GM23338 (cell line): ENCODE data around the gene CD44. TPM values are rescaled to one million over a fixed set of nuclear protein-coding genes. Genes with fewer than 3 reads are reported as not detected.

ENCODE experiments used
- ATAC-seq: fragments of 200-7000 bp; cut with Tn5 transposase; 3 replicates; pipeline ENCODE4 v1.9.1; 2020
- DNase-seq: peaks from one replicate; pipeline ENCODE4 v3.0.0-alpha.2; 2015; ENCODE audit warnings: low spot score
- H2AFZ ChIP-seq: fragments of 200-600 bp; sonication (generic); 2 replicates; pipeline ENCODE4 v1.8.0; 2016; ENCODE audit warnings: antibody characterized with exemption, mild to moderate bottlenecking, moderate library complexity
- H3F3A ChIP-seq: fragments of 200-600 bp; sonication (generic); replicated peaks from 2 replicates; pipeline ENCODE4 v1.8.0; 2017; ENCODE audit warnings: antibody characterized with exemption, mixed run types, low read depth
- H3K27ac ChIP-seq: fragments of 200-600 bp; sonication (generic); 2 replicates; pipeline ENCODE4 v1.6.1; 2016; ENCODE audit warnings: low read depth
- H3K27me3 ChIP-seq: fragments of 200-600 bp; sonication (generic); 2 replicates; pipeline ENCODE4 v1.8.0; 2016; ENCODE audit warnings: mild to moderate bottlenecking, mixed run types, moderate library complexity; ENCODE audit not compliant: insufficient read depth
- H3K36me3 ChIP-seq: fragments of 200-600 bp; sonication (generic); 2 replicates; pipeline ENCODE4 v1.8.0; 2016; ENCODE audit warnings: mild to moderate bottlenecking; ENCODE audit not compliant: insufficient read depth
- H3K4me1 ChIP-seq: fragments of 200-600 bp; sonication (generic); 2 replicates; pipeline ENCODE4 v1.8.0; 2016; ENCODE audit warnings: mild to moderate bottlenecking, moderate library complexity; ENCODE audit not compliant: insufficient read depth
- H3K4me2 ChIP-seq: fragments of 200-600 bp; sonication (generic); 2 replicates; pipeline ENCODE4 v1.7.1; 2017; ENCODE audit warnings: mixed run types
- H3K4me3 ChIP-seq: fragments of 200-600 bp; sonication (generic); 2 replicates; pipeline ENCODE4 v1.6.1; 2016; ENCODE audit warnings: mixed run types
- H3K79me2 ChIP-seq: fragments of 200-600 bp; sonication (generic); replicated peaks from 2 replicates; pipeline ENCODE4 v1.8.0; 2017; ENCODE audit warnings: mild to moderate bottlenecking; ENCODE audit not compliant: insufficient read depth
- H3K9me2 ChIP-seq: fragments of 200-600 bp; sonication (generic); 2 replicates; pipeline ENCODE4 v1.8.0; 2017; ENCODE audit not compliant: insufficient read depth
- H4K20me1 ChIP-seq: fragments of 200-600 bp; sonication (generic); replicated peaks from 2 replicates; pipeline ENCODE4 v1.8.0; 2017; ENCODE audit warnings: mild to moderate bottlenecking; ENCODE audit not compliant: insufficient read depth
- H3K27ac Mint-ChIP-seq: 2 replicates; pipeline ENCODE4 v1.8.0; 2020; ENCODE audit warnings: inconsistent platforms, mild to moderate bottlenecking, moderate library complexity, mixed read lengths
- H3K27me3 Mint-ChIP-seq: 3 replicates; pipeline ENCODE4 v1.8.0; 2022; ENCODE audit warnings: low read depth, mild to moderate bottlenecking, moderate library complexity, mixed read lengths, inconsistent platforms; ENCODE audit not compliant: insufficient read depth, poor library complexity
- H3K36me3 Mint-ChIP-seq: 3 replicates; pipeline ENCODE4 v1.8.0; 2021; ENCODE audit warnings: low read depth, mild to moderate bottlenecking, inconsistent platforms, moderate library complexity, mixed read lengths
- H3K4me1 Mint-ChIP-seq: 3 replicates; pipeline ENCODE4 v1.8.0; 2020; ENCODE audit warnings: mild to moderate bottlenecking, inconsistent platforms, mixed read lengths
- H3K4me3 Mint-ChIP-seq: 3 replicates; pipeline ENCODE4 v1.8.0; 2021; ENCODE audit warnings: moderate library complexity, mild to moderate bottlenecking, inconsistent platforms, mixed read lengths
- H3K9me3 Mint-ChIP-seq: 3 replicates; pipeline ENCODE4 v1.8.0; 2020; ENCODE audit warnings: moderate library complexity, mild to moderate bottlenecking, inconsistent platforms, mixed read lengths
- CREB1 ChIP-seq: fragments of 250-450 bp; sonication (Bioruptor Pico); IDR thresholded peaks from 2 replicates; pipeline ENCODE4 v1.5.0; 2020; ENCODE audit warnings: low read depth, mild to moderate bottlenecking, moderate library complexity
- CTCF ChIP-seq, 2 experiments: fragments of 200-600 bp in 1 of 2; sonication (generic) in 1 of 2; conservative IDR thresholded peaks; 2 replicates each; pipeline versions ENCODE4 v1.5.1 to v1.6.1; 2016 to 2017; ENCODE audit warnings: antibody characterized with exemption in 2 of 2, low read depth in 2 of 2, mild to moderate bottlenecking in 2 of 2, moderate library complexity in 1 of 2
- ETS1 ChIP-seq: IDR thresholded peaks from 2 replicates; pipeline ENCODE4 v1.6.1; 2016; ENCODE audit warnings: antibody characterized with exemption
- EZH2 ChIP-seq: fragments of 200-600 bp; sonication (generic); IDR thresholded peaks from one replicate; pipeline ENCODE4 v1.8.0; 2017; ENCODE audit warnings: antibody characterized with exemption, mild to moderate bottlenecking, low read depth; ENCODE audit not compliant: unreplicated experiment
- JUNB ChIP-seq: IDR thresholded peaks from one replicate; pipeline ENCODE4 v1.6.1; 2016; ENCODE audit warnings: antibody characterized with exemption; ENCODE audit not compliant: unreplicated experiment
- POLR2AphosphoS5 ChIP-seq: IDR thresholded peaks from 2 replicates; pipeline ENCODE4 v1.6.1; 2016; ENCODE audit warnings: antibody characterized with exemption, low read depth
- REST ChIP-seq: IDR thresholded peaks from one replicate; pipeline ENCODE4 v1.6.1; 2018; ENCODE audit warnings: antibody characterized with exemption; ENCODE audit not compliant: unreplicated experiment
- STAT1 ChIP-seq: IDR thresholded peaks from one replicate; pipeline ENCODE4 v1.6.1; 2016; ENCODE audit warnings: antibody characterized with exemption; ENCODE audit not compliant: unreplicated experiment
- ZNF114 ChIP-seq: fragments of 250-450 bp; sonication (Bioruptor Pico); IDR thresholded peaks from 2 replicates; pipeline ENCODE4 v1.5.0; 2020; ENCODE audit warnings: mild to moderate bottlenecking, moderate library complexity
- ZNF462 ChIP-seq: fragments of 250-450 bp; sonication (Bioruptor Pico); IDR thresholded peaks from 2 replicates; pipeline ENCODE4 v1.5.0; 2020; ENCODE audit warnings: mild to moderate bottlenecking, moderate library complexity
- polyA plus RNA-seq: library from polyadenylated mRNA; unstranded; fragments of >200 nt; fragmentation: Nextera tagmentation; extraction: Ambion mirVana; gene quantifications from 2 replicates; pipeline ENCODE4 v1.2.1, GENCODE V29; 2016
- total RNA-seq: library from RNA; depleted of rRNA; stranded (reverse); fragments of >200 nt; shearing (Covaris generic); gene quantifications from 2 replicates; pipeline ENCODE4 v1.2.3, GENCODE V29; 2014

Gene CD44
- total and polyA plus RNA-seq, 2 experiments from 2014 or later = 4.0 to 10.1 TPM

GRCh38 chr11:35134403-35135148 lies 4.4 kb upstream of the CD44 start (continued):
- TF ChIP-seq REST (no peak), EZH2 (no peak), JUNB (no peak), ETS1 (no peak)

GRCh38 chr11:35135222-35135621 lies 3.7 kb upstream of the CD44 start:
- Histone ChIP-seq H4K20me1 (peaks cover 4% of the 10 kb centered on the region; the same call in 1 of the 2 replicates), H3F3A (no peaks in the 10 kb centered on the region), H3K4me2 (no peak overlapping the region), H3K79me2 (no peaks in the 10 kb centered on the region), H3K4me3 (no peak overlapping the region), H3K9me2 (no peaks in the 10 kb centered on the region), H3K27me3 (peaks cover 44% of the 10 kb centered on the region), H3K27ac (no peak overlapping the region), H3K36me3 (no peaks in the 10 kb centered on the region), H3K4me1 (0 out of 2 replicates have a peak, but pooled peaks cover 15% of the 10 kb centered on the region), H2AFZ (no peak overlapping the region)
- H3K9me3 Mint-ChIP-seq = peaks cover 2% of the 10 kb centered on the region; the same call in 2 of the 3 replicates
- no peaks in the 10 kb centered on the region; the same call in 2 of the 3 replicates for H3K36me3 Mint-ChIP-seq
- peaks cover 26% of the 10 kb centered on the region for H3K27me3 Mint-ChIP-seq
- H3K4me3 Mint-ChIP-seq = no peak overlapping the region
- H3K27ac Mint-ChIP-seq = no peak overlapping the region
- H3K4me1 Mint-ChIP-seq = peaks cover 7% of the 10 kb centered on the region
- DNase-seq (no peak), ATAC-seq (no peak)
- no peak for TF ChIP-seq ETS1
- no peak for TF ChIP-seq POLR2AphosphoS5
- no peak for TF ChIP-seq ZNF114 (CRISPR knock-in tag)
- TF ChIP-seq STAT1 = no peak
- TF ChIP-seq CREB1 = no peak
- TF ChIP-seq ZNF462 (CRISPR knock-in tag) = no peak
- TF ChIP-seq CTCF (conservative IDR thresholded peaks at IDR 0.05; ENCODE audit: low read depth in 2 of 2) = no peak
